AG04450 (cell line): ENCODE measurements around the gene ZIC1. TPM values are rescaled to one million over a fixed set of nuclear protein-coding genes. Genes with fewer than 3 reads are reported as not detected.

Experiments used
- CTCF ChIA-PET: fragments of 300-600, 350-600 bp; formaldehyde crosslinking; extraction: SDS; loops from one replicate; lab custom pipeline; 2022; ENCODE audit warnings: antibody characterized with exemption, inconsistent platforms; lab: Charles Lee
- POLR2A ChIA-PET: fragments of 350-600 bp; formaldehyde crosslinking; extraction: SDS; loops from one replicate; lab custom pipeline; 2021; ENCODE audit warnings: antibody characterized with exemption, inconsistent platforms; lab: Yijun Ruan, JAX
- DNase-seq: peaks from one replicate; pipeline ENCODE4 v3.0.0-alpha.2; 2011; ENCODE audit warnings: low read depth, low spot score
- H3K27ac ChIP-seq: one replicate; pipeline ENCODE4 v1.5.1; 2012; ENCODE audit warnings: low read depth, low read length, control low read depth
- H3K27me3 ChIP-seq: one replicate; pipeline ENCODE4 v1.6.0; 2012; ENCODE audit warnings: low read length; ENCODE audit not compliant: control insufficient read depth, insufficient read depth
- H3K4me3 ChIP-seq: 2 replicates; pipeline ENCODE4 v1.5.1; 2011; ENCODE audit warnings: mild to moderate bottlenecking, low read depth, low read length, control low read depth
- H3K9me3 ChIP-seq: 2 replicates; pipeline ENCODE4 v1.5.1; 2012; ENCODE audit warnings: low read length; ENCODE audit not compliant: control insufficient read depth, insufficient read depth
- CTCF ChIP-seq: IDR thresholded peaks from 2 replicates; pipeline ENCODE4 v1.5.1; 2011; ENCODE audit warnings: low read depth, low read length, control low read depth, inconsistent platforms
- polyA plus RNA-seq: library from polyadenylated mRNA; depleted of rRNA; stranded (reverse); fragments of >200 nt; gene quantifications from 2 replicates; pipeline ENCODE4 v1.2.3, GENCODE V29; 2011

ZIC1 gene
- polyA plus RNA-seq, 1 experiment = not detected

DNA sequence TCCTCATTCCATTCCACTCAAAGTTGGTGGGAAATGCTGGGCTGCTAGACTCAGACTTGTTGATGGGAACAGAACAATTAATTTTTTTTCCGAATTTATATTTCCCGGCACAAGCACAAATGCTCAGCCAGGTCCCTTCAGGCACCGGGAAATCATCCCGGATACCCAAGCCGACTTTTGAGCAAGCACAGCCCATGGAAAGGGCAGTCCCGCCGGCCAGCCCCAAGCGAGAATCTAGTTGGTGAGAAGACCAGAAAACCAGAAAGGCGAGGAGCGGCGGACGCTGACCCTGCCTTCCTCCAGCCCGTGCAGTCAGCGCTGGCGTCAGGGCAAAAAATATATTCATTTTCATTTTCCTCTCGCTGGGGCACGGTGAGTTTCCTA is 2.1 kb upstream of the ZIC1 start:
- CTCF ChIA-PET = interaction anchor here (0.5 kb wide), 1 partner anchor 46 kb away, joined by 15 read pairs; no protein-coding TSS in a partner anchor
- Histone ChIP-seq H3K27me3 (peaks cover 94% of the 10 kb centered on the region), H3K27ac (no peak overlapping the region), H3K9me3 (peaks cover 20% of the 10 kb centered on the region; the same call in 1 of the 2 replicates), H3K4me3 (no peak overlapping the region)
- no peak for DNase-seq
- POLR2A ChIA-PET = no interaction called here
- no peak for TF ChIP-seq CTCF

DNA sequence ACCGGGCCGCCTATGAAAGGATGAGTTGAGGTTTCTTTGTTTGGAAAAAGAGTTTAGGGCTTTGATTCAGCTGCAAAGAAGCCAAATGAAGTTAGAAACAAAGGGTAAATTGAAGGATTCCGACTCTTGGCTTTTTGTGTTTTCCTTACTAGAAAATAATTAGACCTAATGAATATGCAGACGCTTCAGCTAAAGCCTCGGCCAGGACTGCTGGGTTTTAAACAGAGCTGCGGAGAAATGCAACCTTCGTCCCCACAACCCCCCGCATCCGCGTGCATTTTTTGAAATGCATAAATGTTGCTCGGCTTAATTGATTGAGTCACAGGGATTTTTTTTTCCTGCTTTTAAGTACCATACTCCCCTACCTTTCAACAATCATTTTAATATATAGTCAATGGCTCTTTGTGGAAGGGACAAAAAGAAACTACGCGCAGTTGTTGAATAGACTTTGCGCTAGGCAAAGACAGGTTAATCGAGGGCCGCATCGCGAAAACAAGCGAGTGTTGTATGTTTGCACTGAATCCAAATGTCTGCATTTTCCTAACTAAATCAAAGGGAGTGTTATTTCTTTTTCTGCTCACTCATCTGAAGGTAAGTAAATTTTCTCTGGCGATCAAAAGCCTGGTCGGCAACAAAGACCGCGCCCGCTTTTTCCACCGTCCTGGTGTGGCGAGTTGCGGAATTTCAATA is 1.5 kb upstream of the ZIC1 start:
- no peak for DNase-seq
- ChIA-PET CTCF (interaction anchor here (0.5 kb wide), 1 partner anchor 46 kb away, joined by 15 read pairs; no protein-coding TSS in a partner anchor), POLR2A (no interaction called here)
- H3K9me3 ChIP-seq = peaks cover 22% of the 10 kb centered on the region; the same call in 1 of the 2 replicates
- H3K4me3 ChIP-seq = no peak overlapping the region
- peaks cover 94% of the 10 kb centered on the region for H3K27me3 ChIP-seq
- TF ChIP-seq CTCF = no peak
- H3K27ac ChIP-seq = no peak overlapping the region

DNA sequence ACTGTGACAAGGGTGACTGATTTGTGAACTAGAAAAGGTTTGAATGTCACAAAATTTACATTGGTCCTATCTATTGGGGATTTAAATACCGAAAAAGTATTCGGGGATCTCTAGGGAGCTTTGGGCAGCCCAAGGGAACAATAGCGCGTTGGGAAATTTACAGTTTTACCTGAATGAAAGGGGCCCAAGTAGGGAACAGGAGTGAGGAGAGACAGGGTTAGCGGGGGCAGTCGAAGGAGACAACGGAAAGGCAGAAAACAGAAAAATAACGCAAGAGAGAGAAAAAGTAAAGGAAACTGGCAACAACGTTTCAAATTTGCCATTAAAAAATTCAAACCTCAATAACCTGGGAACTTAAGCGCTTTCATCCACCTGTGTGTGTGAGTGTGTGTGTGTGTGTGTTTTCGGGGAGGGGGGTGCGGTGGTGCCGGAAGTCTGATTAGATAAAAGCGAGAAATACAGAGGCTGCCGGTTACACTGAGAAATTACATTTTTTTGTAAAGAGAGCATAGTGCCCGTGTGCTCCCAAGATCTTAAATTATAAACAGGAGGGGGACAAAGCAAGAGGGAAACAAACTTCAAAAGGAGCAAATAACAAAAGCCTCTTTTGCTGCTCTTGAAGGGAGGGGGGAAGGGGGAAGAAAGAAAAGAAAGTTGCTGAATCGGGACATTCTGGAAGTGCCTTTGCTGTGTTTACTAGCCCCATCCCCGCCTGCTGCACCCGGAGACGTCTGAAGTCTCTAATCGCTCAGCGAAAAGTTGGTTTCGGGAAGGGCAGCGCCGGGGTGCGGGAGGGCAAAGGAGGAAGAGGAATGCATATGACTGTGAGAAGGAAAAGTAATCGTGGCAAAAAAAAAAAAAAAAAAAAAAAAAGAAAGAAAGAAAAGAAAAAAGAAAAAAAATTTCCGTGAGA is 721 bp upstream of the ZIC1 start:
- no peak for TF ChIP-seq CTCF
- ChIA-PET POLR2A (no interaction called here), CTCF (no interaction called here)
- Histone ChIP-seq H3K4me3 (no peak overlapping the region), H3K9me3 (peaks cover 23% of the 10 kb centered on the region; the same call in 1 of the 2 replicates), H3K27me3 (peaks cover 96% of the 10 kb centered on the region), H3K27ac (no peak overlapping the region)
- no peak for DNase-seq

- no peak for TF ChIP-seq CTCF
- no peak overlapping the region for H3K27ac ChIP-seq
- DNase-seq = no peak
- no peak overlapping the region for H3K4me3 ChIP-seq
- peaks cover 96% of the 10 kb centered on the region for H3K27me3 ChIP-seq
- ChIA-PET POLR2A (no interaction called here), CTCF (no interaction called here)
- peaks cover 18% of the 10 kb centered on the region; the same call in 1 of the 2 replicates for H3K9me3 ChIP-seq
These were observed 956 bp downstream of the ZIC1 start for GRCh38 chr3:147410116-147410525.
